Stimulated activated CD4-positive, alpha-beta T cell treated with anti-CD3 and anti-CD28 coated beads, Interleukin-15, amount 100 ng/mL, for 48 hours (primary cell): ENCODE results near the gene UBE2D3.

Source experiments
- DNase-seq, 2 donors: peaks; one replicate each; pipeline ENCODE4 v3.0.0-alpha.2; 2020; ENCODE audit warnings: low read depth in 2 of 2

The UBE2D3 gene

DNA sequence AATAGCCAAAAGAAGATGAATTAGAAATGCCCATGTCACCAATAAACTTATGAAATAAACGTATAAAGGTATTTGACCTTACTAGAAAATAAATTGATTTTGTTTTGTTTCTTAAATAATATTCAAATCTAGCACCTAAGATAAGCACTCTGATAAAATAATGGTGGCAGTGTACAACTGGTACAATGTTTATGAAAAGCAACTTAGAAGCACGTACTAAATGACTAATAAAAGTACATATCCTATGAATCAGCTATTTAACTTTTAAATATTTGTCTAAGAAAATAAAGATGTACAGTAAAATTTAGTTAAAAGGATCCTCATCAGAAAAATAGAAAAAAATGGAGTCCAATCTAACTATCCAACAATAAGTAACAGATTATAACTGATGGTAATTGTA lies 73.3 kb downstream of the UBE2D3 start:
- DNase-seq, result no peak

DNA sequence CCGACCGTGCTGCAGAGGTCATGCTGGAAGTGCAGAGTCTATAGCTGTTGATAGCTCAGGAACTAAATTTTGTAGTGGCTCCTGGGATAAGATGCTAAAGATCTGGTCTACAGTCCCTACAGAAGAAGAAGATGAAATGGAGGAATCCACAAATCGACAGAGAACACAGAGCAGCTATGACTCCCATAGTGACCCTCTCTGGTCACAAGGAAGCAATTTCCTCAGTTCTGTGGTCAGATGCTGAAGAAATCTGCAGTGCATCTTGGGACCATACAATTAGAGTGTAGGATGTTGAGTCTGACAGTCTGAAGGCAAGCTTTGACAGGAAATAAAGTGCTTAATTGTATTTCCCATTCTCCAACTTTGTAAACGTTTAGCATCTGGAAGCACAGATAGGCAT lies 75.4 kb downstream of the UBE2D3 start:
- no peak for DNase-seq
